Caco-2 (cell line): ENCODE data around the gene FCRLA. TPM values are rescaled to one million over a fixed set of nuclear protein-coding genes. Genes with fewer than 3 reads are reported as not detected.

Experiments
- total RNA-seq: library from RNA; stranded (reverse); gene quantifications from 2 replicates; pipeline ENCODE4 v1.2.3, GENCODE V29; 2022

The FCRLA gene
- total RNA-seq, 1 experiment from 2014 or later: not detected

Other genes starting within 250 kb of the FCRLA start
- gene FCGR2A, start 201.8 kb upstream of the FCRLA start, total RNA-seq: not detected in 2 replicates
- gene HSPA6, start 182.7 kb upstream of the FCRLA start, total RNA-seq: 0.32 and 0.60 TPM in 2 replicates
- not detected in 2 replicates for gene FCGR3A, start 157.4 kb upstream of the FCRLA start, total RNA-seq
- gene FCGR3B, start 76.1 kb upstream of the FCRLA start, total RNA-seq: not detected in 2 replicates
- gene FCGR2B, start 44.1 kb upstream of the FCRLA start, total RNA-seq: not detected in 2 replicates
- 0.29 and 0.30 TPM in 2 replicates for gene FCRLB, start 14.3 kb downstream of the FCRLA start, total RNA-seq
- gene DUSP12, start 42.6 kb downstream of the FCRLA start, total RNA-seq: 51.2 and 54.9 TPM in 2 replicates
- gene ATF6, start 59.1 kb downstream of the FCRLA start, total RNA-seq: 14.5 and 16.4 TPM in 2 replicates